ENCODE data around the gene GNG10.

DNA sequence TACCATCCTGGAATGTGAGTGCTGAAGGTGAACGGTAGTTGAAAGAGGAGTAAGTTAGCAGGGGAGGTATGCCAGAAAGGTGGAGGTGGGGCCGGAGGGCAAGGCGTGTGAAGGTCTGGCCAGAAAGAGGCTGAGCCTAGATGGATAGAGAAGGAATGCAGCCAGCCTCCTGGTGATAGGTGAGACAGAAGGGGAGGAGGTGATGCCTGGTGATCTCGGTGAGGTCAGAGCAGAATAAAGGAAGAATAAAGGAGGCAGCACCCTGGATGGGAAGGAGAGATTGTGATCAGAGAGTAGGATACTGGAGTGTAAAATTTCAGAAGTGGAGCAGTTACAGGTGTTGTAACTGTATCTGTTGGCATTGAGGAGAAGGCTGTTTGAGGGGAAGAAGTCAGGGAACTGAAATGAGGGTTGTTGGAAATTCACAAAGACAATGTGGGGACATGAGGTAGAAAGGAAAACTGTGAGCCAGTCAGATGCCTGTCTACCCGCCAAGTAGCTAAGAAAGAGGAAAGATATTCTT lies 2.0 kb downstream of the GNG10 start:
- TF ChIP-seq EP300 (IDR thresholded peaks at IDR 0.05) (no peak), POLR2A (IDR thresholded peaks at IDR 0.05) (no peak)
- TF ChIP-seq, protein P1, sequence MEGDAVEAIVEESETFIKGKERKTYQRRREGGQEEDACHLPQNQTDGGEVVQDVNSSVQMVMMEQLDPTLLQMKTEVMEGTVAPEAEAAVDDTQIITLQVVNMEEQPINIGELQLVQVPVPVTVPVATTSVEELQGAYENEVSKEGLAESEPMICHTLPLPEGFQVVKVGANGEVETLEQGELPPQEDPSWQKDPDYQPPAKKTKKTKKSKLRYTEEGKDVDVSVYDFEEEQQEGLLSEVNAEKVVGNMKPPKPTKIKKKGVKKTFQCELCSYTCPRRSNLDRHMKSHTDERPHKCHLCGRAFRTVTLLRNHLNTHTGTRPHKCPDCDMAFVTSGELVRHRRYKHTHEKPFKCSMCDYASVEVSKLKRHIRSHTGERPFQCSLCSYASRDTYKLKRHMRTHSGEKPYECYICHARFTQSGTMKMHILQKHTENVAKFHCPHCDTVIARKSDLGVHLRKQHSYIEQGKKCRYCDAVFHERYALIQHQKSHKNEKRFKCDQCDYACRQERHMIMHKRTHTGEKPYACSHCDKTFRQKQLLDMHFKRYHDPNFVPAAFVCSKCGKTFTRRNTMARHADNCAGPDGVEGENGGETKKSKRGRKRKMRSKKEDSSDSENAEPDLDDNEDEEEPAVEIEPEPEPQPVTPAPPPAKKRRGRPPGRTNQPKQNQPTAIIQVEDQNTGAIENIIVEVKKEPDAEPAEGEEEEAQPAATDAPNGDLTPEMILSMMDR (IDR thresholded peaks at IDR 0.05) = no peak

Data from upper lobe of left lung (tissue), 4 donors.